ENCODE results near the gene FALEC.

- peak in 1 of 3 experiments; percentile 48 for TF ChIP-seq CTCF (optimal IDR thresholded peaks at IDR 0.05 in 1 of 3, IDR thresholded peaks at IDR 0.05 in 1 of 3, conservative IDR thresholded peaks at IDR 0.05 in 1 of 3; ENCODE audit: extremely low read depth in 1 of 3, insufficient read depth in 2 of 3, low read length in 3 of 3)
- no peak for TF ChIP-seq EZH2 (IDR thresholded peaks at IDR 0.05; ENCODE audit: low read length)
These were observed 45.9 kb downstream of the FALEC start for GRCh38 chr1:150561254-150561973.
